Camera-type eye (tissue), 1 donor: ENCODE data around the gene CCDC14. TPM values are rescaled to one million over a fixed set of nuclear protein-coding genes. Genes with fewer than 3 reads are reported as not detected.

ENCODE experiments used
- total RNA-seq: library from RNA; depleted of rRNA; stranded (reverse); fragments of >200 nt; gene quantifications from one replicate; pipeline ENCODE4 v1.2.3, GENCODE V29; 2014

Gene CCDC14
- total RNA-seq, result 125 TPM

GRCh38 chr3:123960781-123961507 lies at the start of gene CCDC14:
Gene CCDC14, minus strand, starts transcription at chr3:123961229. Its CDS starts 56 bp downstream, at chr3:123961173.

GRCh38 chr3:123991730-123992588 lies 30.9 kb upstream of the CCDC14 start, which contains the start of gene ROPN1:
Gene ROPN1, minus strand, starts transcription at chr3:123992124. Its CDS starts 11,643 bp downstream, at chr3:123980481.

GRCh38 chr3:123884203-123884831 lies 76.7 kb downstream of the CCDC14 start, which contains the start of gene MYLK:
Gene MYLK, minus strand, starts transcription at chr3:123884332. Its CDS starts 90,491 bp downstream, at chr3:123793841.

Other genes starting within 250 kb of the CCDC14 start
- gene MYLK, start 76.9 kb downstream of the CCDC14 start, total RNA-seq, result 149 TPM
- not detected for gene ROPN1, start 30.9 kb upstream of the CCDC14 start, total RNA-seq
- 110 TPM for gene KALRN, start 72.1 kb upstream of the CCDC14 start, total RNA-seq